Lung microvascular endothelial cell (primary cell): ENCODE measurements around the gene SND1. TPM values are rescaled to one million over a fixed set of nuclear protein-coding genes. Genes with fewer than 3 reads are reported as not detected.

Experiments used
- DNase-seq, 2 donors: peaks; one replicate each; pipeline versions ENCODE4 v3.0.0 to v3.0.0-alpha.2; 2010; ENCODE audit warnings: low read depth in 2 of 2
- total RNA-seq: library from RNA; depleted of rRNA; stranded (reverse); fragments of >200 nt; gene quantifications from 2 replicates; pipeline ENCODE4 v1.2.1, GENCODE V29; 2014

The SND1 gene
- total RNA-seq, 1 donor from 2014 or later: 105 TPM

GRCh38 chr7:127932076-127932475 lies 280.1 kb downstream of the SND1 start:
- no peak for DNase-seq

GRCh38 chr7:127932496-127932895 lies 280.5 kb downstream of the SND1 start:
- DNase-seq: no peak

- no peak for DNase-seq
Measured at GRCh38 chr7:127933146-127933545, 281.2 kb downstream of the SND1 start.

GRCh38 chr7:127934711-127935110 lies 282.7 kb downstream of the SND1 start:
- DNase-seq: no peak

GRCh38 chr7:127935847-127936376 lies 283.9 kb downstream of the SND1 start:
- DNase-seq: no peak

GRCh38 chr7:127937066-127937680 lies 285.2 kb downstream of the SND1 start:
- DNase-seq: no peak

- peak; percentile 8 to 69 for DNase-seq
Measured at GRCh38 chr7:127938588-127938987, 286.6 kb downstream of the SND1 start.

GRCh38 chr7:127940381-127941160 lies 288.6 kb downstream of the SND1 start:
- DNase-seq: no peak

- DNase-seq: no peak
Measured at GRCh38 chr7:127941476-127942210, 289.6 kb downstream of the SND1 start.

GRCh38 chr7:127943541-127944521 lies 291.8 kb downstream of the SND1 start:
- no peak for DNase-seq

- no peak for DNase-seq
Measured at GRCh38 chr7:127946111-127946510, 294.1 kb downstream of the SND1 start.

- DNase-seq: peak in 1 of 2 donors; percentile 11
Measured at GRCh38 chr7:127946847-127947246, 294.9 kb downstream of the SND1 start.

GRCh38 chr7:127948312-127948711 lies 296.3 kb downstream of the SND1 start:
- no peak for DNase-seq

GRCh38 chr7:127948930-127949329 lies 296.9 kb downstream of the SND1 start:
- no peak for DNase-seq

GRCh38 chr7:127949769-127950222 lies 297.8 kb downstream of the SND1 start:
- DNase-seq: no peak

GRCh38 chr7:127950233-127950935 lies 298.4 kb downstream of the SND1 start:
- DNase-seq: no peak

- peak; percentile 11 to 13 for DNase-seq
Measured at GRCh38 chr7:127953423-127954356, 301.7 kb downstream of the SND1 start.

- no peak for DNase-seq
Measured at GRCh38 chr7:127954357-127954748, 302.4 kb downstream of the SND1 start.

- DNase-seq: no peak
Measured at GRCh38 chr7:127955051-127955531, 303.1 kb downstream of the SND1 start.
